Measurements from ENCODE around the gene TPSD1. TPM values are rescaled to one million over a fixed set of nuclear protein-coding genes. Genes with fewer than 3 reads are reported as not detected.

Gene TPSD1
- total and polyA plus RNA-seq, 9 of the 15 experiments (the other 6 are each of a cell fraction or from before 2014, with no cell fraction given) = not detected

- TF ChIP-seq NR2C1 (IDR thresholded peaks at IDR 0.05) (peak; percentile 39; the same call in 1 of the 2 replicates), NR2C1 (tag; IDR thresholded peaks at IDR 0.05) (no peak; the same call in none of the 2 replicates), UBTF (IDR thresholded peaks at IDR 0.05; ENCODE audit: borderline replicate concordance in 1 of 2, low read depth in 2 of 2, low read length in 2 of 2) (0 out of 4 replicates have a peak, but pooled peaks of 1 of the 2 experiments have one; percentile 29), STAT5B (CRISPR knock-in tag; IDR thresholded peaks at IDR 0.05) (no peak), MIER1 (IDR thresholded peaks at IDR 0.05; ENCODE audit: low read depth) (no peak), USF1 (CRISPR knock-in tag; IDR thresholded peaks at IDR 0.05) (peak; percentile 72), ZNF512 (tag; IDR thresholded peaks at IDR 0.05) (peak; percentile 81), MITF (IDR thresholded peaks at IDR 0.05) (peak; percentile 16; the same call in 1 of the 2 replicates), DLX4 (CRISPR knock-in tag; IDR thresholded peaks at IDR 0.05) (no peak), HNRNPK (IDR thresholded peaks at IDR 0.05; ENCODE audit: low read depth, low read length, poor library complexity, severe bottlenecking) (no peak), E2F5 (CRISPR knock-in tag; IDR thresholded peaks at IDR 0.05) (no peak), TFAP4 (CRISPR knock-in tag; IDR thresholded peaks at IDR 0.05; ENCODE audit: borderline replicate concordance) (peak; percentile 46; the same call in 1 of the 2 replicates), SMAD4 (CRISPR knock-in tag; conservative IDR thresholded peaks at IDR 0.05) (0 out of 2 replicates have a peak, but pooled peaks have one; percentile 27), JUND (IDR thresholded peaks at IDR 0.05; ENCODE audit: borderline replicate concordance, low read depth, low read length) (peak; percentile 16; the same call in 1 of the 2 replicates), JUND (tag; IDR thresholded peaks at IDR 0.05; ENCODE audit: borderline replicate concordance, low read depth, low read length) (no peak), BRCA1 (IDR thresholded peaks at IDR 0.05) (no peak), BRCA1 (CRISPR knock-in tag; IDR thresholded peaks at IDR 0.05) (no peak), RAD51 (IDR thresholded peaks at IDR 0.05; ENCODE audit: borderline replicate concordance, low read depth) (peak; percentile 73)
Observed at GRCh38 chr16:1299012-1299867, 43.4 kb downstream of the TPSD1 start (continued).
